KMS-11 (cell line): ENCODE data around the gene PDS5A.

Source experiments
- H2AFZ ChIP-seq: fragments of 200-600 bp; sonication (generic); 2 replicates; pipeline ENCODE4 v1.6.1; 2016; ENCODE audit warnings: antibody characterized with exemption, mixed run types, low read depth
- H3K27ac ChIP-seq: fragments of 200-600 bp; sonication (generic); 2 replicates; pipeline ENCODE4 v1.6.1; 2016; ENCODE audit warnings: mild to moderate bottlenecking, mixed run types
- H3K27me3 ChIP-seq: fragments of 200-600 bp; sonication (generic); 2 replicates; pipeline ENCODE4 v1.6.1; 2017; ENCODE audit warnings: mild to moderate bottlenecking, low read depth, mixed run types, moderate library complexity; ENCODE audit not compliant: insufficient read depth
- H3K36me3 ChIP-seq: fragments of 200-600 bp; sonication (generic); 2 replicates; pipeline ENCODE4 v1.6.1; 2017; ENCODE audit warnings: mild to moderate bottlenecking, mixed run types; ENCODE audit not compliant: insufficient read depth
- H3K4me1 ChIP-seq: fragments of 200-600 bp; sonication (generic); 2 replicates; pipeline ENCODE4 v1.6.1; 2016; ENCODE audit warnings: mild to moderate bottlenecking, low read depth, mixed run types; ENCODE audit not compliant: poor library complexity, severe bottlenecking
- H3K4me2 ChIP-seq: fragments of 200-600 bp; sonication (generic); 2 replicates; pipeline ENCODE4 v1.7.0; 2016; ENCODE audit warnings: mild to moderate bottlenecking, mixed run types
- H3K4me3 ChIP-seq: fragments of 200-600 bp; sonication (generic); IDR thresholded peaks from 2 replicates; pipeline ENCODE4 v1.6.1; 2017; ENCODE audit warnings: low read depth, low read length, mixed read lengths; ENCODE audit not compliant: insufficient read depth
- H3K79me2 ChIP-seq: fragments of 200-600 bp; sonication (generic); 2 replicates; pipeline ENCODE4 v1.6.1; 2016; ENCODE audit warnings: low read depth, mixed run types; ENCODE audit not compliant: insufficient read depth
- H3K9ac ChIP-seq: fragments of 200-600 bp; sonication (generic); 2 replicates; pipeline ENCODE4 v1.6.1; 2016; ENCODE audit warnings: mild to moderate bottlenecking, mixed run types
- H4K20me1 ChIP-seq: fragments of 200-600 bp; sonication (generic); 2 replicates; pipeline ENCODE4 v1.6.1; 2016; ENCODE audit warnings: mild to moderate bottlenecking, mixed run types; ENCODE audit not compliant: insufficient read depth
- CTCF ChIP-seq: fragments of 200-600 bp; sonication (generic); conservative IDR thresholded peaks from 2 replicates; pipeline ENCODE4 v1.6.1; 2017; ENCODE audit warnings: low read depth, mild to moderate bottlenecking, antibody characterized with exemption, low read length, moderate library complexity, mixed read lengths

Gene PDS5A

GRCh38 chr4:39941682-39942217, 36.0 kb downstream of the PDS5A start:
- Histone ChIP-seq H3K9ac (no peak overlapping the region), H3K27me3 (no peaks in the 10 kb centered on the region), H3K36me3 (no peaks in the 10 kb centered on the region), H3K4me3 (no peak overlapping the region), H2AFZ (no peak overlapping the region), H3K27ac (no peak overlapping the region), H3K4me1 (peaks cover 36% of the 10 kb centered on the region), H3K4me2 (no peak overlapping the region), H3K79me2 (peaks cover 96% of the 10 kb centered on the region), H4K20me1 (no peaks in the 10 kb centered on the region)
- TF ChIP-seq CTCF, result no peak

- Histone ChIP-seq H3K79me2 (peaks cover 97% of the 10 kb centered on the region), H3K4me2 (no peak overlapping the region), H2AFZ (no peak overlapping the region), H3K27ac (no peak overlapping the region), H3K4me3 (no peak overlapping the region), H3K27me3 (no peaks in the 10 kb centered on the region), H3K36me3 (no peaks in the 10 kb centered on the region), H3K9ac (no peak overlapping the region), H4K20me1 (no peaks in the 10 kb centered on the region), H3K4me1 (peaks cover 48% of the 10 kb centered on the region)
- TF ChIP-seq CTCF, result no peak
Measured at GRCh38 chr4:39937683-39938268, 39.9 kb downstream of the PDS5A start.

- Histone ChIP-seq H3K4me1 (peaks cover 42% of the 10 kb centered on the region), H3K4me2 (no peak overlapping the region), H4K20me1 (no peaks in the 10 kb centered on the region), H3K4me3 (no peak overlapping the region), H2AFZ (no peak overlapping the region), H3K79me2 (peaks cover 96% of the 10 kb centered on the region), H3K27ac (no peak overlapping the region), H3K27me3 (no peaks in the 10 kb centered on the region), H3K36me3 (no peaks in the 10 kb centered on the region), H3K9ac (no peak overlapping the region)
- no peak for TF ChIP-seq CTCF
Measured at GRCh38 chr4:39936565-39937418, 40.9 kb downstream of the PDS5A start.

- Histone ChIP-seq H3K79me2 (peaks cover 84% of the 10 kb centered on the region), H3K27ac (peak overlapping the region; percentile 46), H3K9ac (no peak overlapping the region), H2AFZ (no peak overlapping the region), H3K4me2 (peak overlapping the region; percentile 68), H3K4me3 (no peak overlapping the region), H3K36me3 (no peaks in the 10 kb centered on the region), H3K4me1 (peaks cover 30% of the 10 kb centered on the region), H3K27me3 (no peaks in the 10 kb centered on the region), H4K20me1 (no peaks in the 10 kb centered on the region)
- no peak for TF ChIP-seq CTCF
Measured at GRCh38 chr4:39933671-39934590, 43.8 kb downstream of the PDS5A start.
